Measurements from ENCODE around the gene TMC1.

The TMC1 gene

DNA sequence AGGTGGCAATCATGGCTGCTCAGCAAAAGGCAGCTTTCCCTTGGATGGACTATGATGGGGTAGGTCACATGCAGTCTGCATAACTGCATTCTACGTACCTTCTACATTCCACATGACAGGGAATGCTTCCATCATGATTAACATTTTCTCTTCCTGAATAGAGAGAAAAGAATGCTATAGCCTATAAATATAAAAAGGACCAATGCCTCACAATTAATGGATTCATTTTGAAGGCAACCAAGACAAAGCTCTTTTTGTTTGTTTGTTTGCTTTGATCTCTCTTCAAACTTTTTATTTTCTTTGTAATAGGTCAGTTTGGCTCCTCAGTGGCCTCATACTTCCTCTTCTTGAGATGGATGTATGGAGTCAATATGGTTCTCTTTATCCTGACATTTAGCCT, 230.1 kb downstream of the TMC1 start:
- H3K9me3 ChIP-seq (ENCODE audit: low read length): no peaks in the 10 kb centered on the region
- no peaks in the 10 kb centered on the region for H3K4me1 ChIP-seq (ENCODE audit: insufficient read depth, low read length, severe bottlenecking)
- no peaks in the 10 kb centered on the region for H3F3A ChIP-seq (ENCODE audit: insufficient read depth, low read length)
- TF ChIP-seq, protein P1, sequence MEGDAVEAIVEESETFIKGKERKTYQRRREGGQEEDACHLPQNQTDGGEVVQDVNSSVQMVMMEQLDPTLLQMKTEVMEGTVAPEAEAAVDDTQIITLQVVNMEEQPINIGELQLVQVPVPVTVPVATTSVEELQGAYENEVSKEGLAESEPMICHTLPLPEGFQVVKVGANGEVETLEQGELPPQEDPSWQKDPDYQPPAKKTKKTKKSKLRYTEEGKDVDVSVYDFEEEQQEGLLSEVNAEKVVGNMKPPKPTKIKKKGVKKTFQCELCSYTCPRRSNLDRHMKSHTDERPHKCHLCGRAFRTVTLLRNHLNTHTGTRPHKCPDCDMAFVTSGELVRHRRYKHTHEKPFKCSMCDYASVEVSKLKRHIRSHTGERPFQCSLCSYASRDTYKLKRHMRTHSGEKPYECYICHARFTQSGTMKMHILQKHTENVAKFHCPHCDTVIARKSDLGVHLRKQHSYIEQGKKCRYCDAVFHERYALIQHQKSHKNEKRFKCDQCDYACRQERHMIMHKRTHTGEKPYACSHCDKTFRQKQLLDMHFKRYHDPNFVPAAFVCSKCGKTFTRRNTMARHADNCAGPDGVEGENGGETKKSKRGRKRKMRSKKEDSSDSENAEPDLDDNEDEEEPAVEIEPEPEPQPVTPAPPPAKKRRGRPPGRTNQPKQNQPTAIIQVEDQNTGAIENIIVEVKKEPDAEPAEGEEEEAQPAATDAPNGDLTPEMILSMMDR (IDR thresholded peaks at IDR 0.05; ENCODE audit: low read length): no peak
- TF ChIP-seq EZH2 (IDR thresholded peaks at IDR 0.05; ENCODE audit: borderline replicate concordance, low read length): no peak
- no peak overlapping the region for H3K9ac ChIP-seq (ENCODE audit: low read length)
- no peaks in the 10 kb centered on the region for H4K20me1 ChIP-seq (ENCODE audit: insufficient read depth, low read length)
- no peak overlapping the region for H2AFZ ChIP-seq (ENCODE audit: low read length)
- H3K27me3 ChIP-seq (ENCODE audit: insufficient read depth, low read length): no peaks in the 10 kb centered on the region; the same call in 1 of the 2 replicates
- no peak overlapping the region for H3K4me2 ChIP-seq (ENCODE audit: low read length)
- H3K4me3 ChIP-seq (ENCODE audit: low read depth, low read length, poor library complexity, severe bottlenecking): no peak overlapping the region
- H3K36me3 ChIP-seq (ENCODE audit: insufficient read depth, low read length): no peaks in the 10 kb centered on the region
- no peaks in the 10 kb centered on the region for H3K9me2 ChIP-seq (ENCODE audit: low read depth, low read length)
- no peaks in the 10 kb centered on the region for H3K79me2 ChIP-seq (ENCODE audit: insufficient read depth, low read length)
- H3K27ac ChIP-seq (ENCODE audit: low read depth, low read length, poor library complexity, severe bottlenecking): no peak overlapping the region

GRCh38 chr9:72753266-72753893, 232.0 kb downstream of the TMC1 start:
- H3K27ac ChIP-seq (ENCODE audit: low read depth, low read length, poor library complexity, severe bottlenecking): no peak overlapping the region
- H3K79me2 ChIP-seq (ENCODE audit: insufficient read depth, low read length): no peaks in the 10 kb centered on the region
- TF ChIP-seq, protein P1 (IDR thresholded peaks at IDR 0.05; ENCODE audit: low read length): no peak
- no peak for TF ChIP-seq EZH2 (IDR thresholded peaks at IDR 0.05; ENCODE audit: borderline replicate concordance, low read length)
- H3K9me2 ChIP-seq (ENCODE audit: low read depth, low read length): no peaks in the 10 kb centered on the region
- no peak overlapping the region for H3K4me3 ChIP-seq (ENCODE audit: low read depth, low read length, poor library complexity, severe bottlenecking)
- no peak overlapping the region for H2AFZ ChIP-seq (ENCODE audit: low read length)
- no peaks in the 10 kb centered on the region; the same call in 1 of the 2 replicates for H3K27me3 ChIP-seq (ENCODE audit: insufficient read depth, low read length)
- no peak overlapping the region for H3K4me2 ChIP-seq (ENCODE audit: low read length)
- H3K4me1 ChIP-seq (ENCODE audit: insufficient read depth, low read length, severe bottlenecking): no peaks in the 10 kb centered on the region
- H3K9me3 ChIP-seq (ENCODE audit: low read length): no peaks in the 10 kb centered on the region
- H4K20me1 ChIP-seq (ENCODE audit: insufficient read depth, low read length): no peaks in the 10 kb centered on the region
- no peaks in the 10 kb centered on the region for H3K36me3 ChIP-seq (ENCODE audit: insufficient read depth, low read length)
- H3F3A ChIP-seq (ENCODE audit: insufficient read depth, low read length): no peaks in the 10 kb centered on the region
- H3K9ac ChIP-seq (ENCODE audit: low read length): no peak overlapping the region

DNA sequence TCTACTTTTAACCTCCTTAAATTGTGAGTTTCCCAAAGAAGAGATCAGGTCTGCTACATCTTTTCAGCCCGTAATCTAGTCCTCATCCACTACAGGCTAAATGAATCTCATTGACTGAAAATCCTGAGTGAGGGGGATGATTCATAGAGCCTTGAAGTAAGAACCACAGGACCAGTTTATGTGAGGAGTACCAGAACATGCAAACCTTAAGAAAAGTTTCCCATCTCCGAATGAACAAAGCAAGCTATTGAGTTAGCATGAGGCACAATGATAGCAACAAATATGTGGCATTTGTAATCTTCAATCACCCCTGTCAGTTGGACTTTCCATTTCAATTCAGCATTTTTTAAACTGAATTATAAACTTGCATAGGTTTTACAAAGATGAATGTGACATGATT, 234.4 kb downstream of the TMC1 start:
- Histone ChIP-seq H3K27me3 (ENCODE audit: insufficient read depth, low read length) (no peaks in the 10 kb centered on the region), H3F3A (ENCODE audit: insufficient read depth, low read length) (no peaks in the 10 kb centered on the region), H4K20me1 (ENCODE audit: insufficient read depth, low read length) (no peaks in the 10 kb centered on the region), H3K4me2 (ENCODE audit: low read length) (no peak overlapping the region), H3K36me3 (ENCODE audit: insufficient read depth, low read length) (no peaks in the 10 kb centered on the region), H3K4me3 (ENCODE audit: low read depth, low read length, poor library complexity, severe bottlenecking) (no peak overlapping the region), H3K9me3 (ENCODE audit: low read length) (no peaks in the 10 kb centered on the region), H3K79me2 (ENCODE audit: insufficient read depth, low read length) (no peaks in the 10 kb centered on the region), H3K9me2 (ENCODE audit: low read depth, low read length) (no peaks in the 10 kb centered on the region), H3K4me1 (ENCODE audit: insufficient read depth, low read length, severe bottlenecking) (no peaks in the 10 kb centered on the region), H3K27ac (ENCODE audit: low read depth, low read length, poor library complexity, severe bottlenecking) (no peak overlapping the region), H2AFZ (ENCODE audit: low read length) (no peak overlapping the region), H3K9ac (ENCODE audit: low read length) (no peak overlapping the region)
- TF ChIP-seq, protein P1 (IDR thresholded peaks at IDR 0.05; ENCODE audit: low read length): no peak
- no peak for TF ChIP-seq EZH2 (IDR thresholded peaks at IDR 0.05; ENCODE audit: borderline replicate concordance, low read length)

All from OCI-LY1 (cell line).